Measurements from ENCODE around the gene NIPAL4.
A peak's percentile ranks its signal among the peaks of the same experiment; 100 is the strongest.
"Not testable (repeated sequence)": the region's sequence is repeated elsewhere in the genome, so short reads cannot be mapped to it uniquely, and the experiment has no call there.

Gene NIPAL4

GRCh38 chr5:157463621-157464518, 3.9 kb downstream of the NIPAL4 start:
- peak; percentile 12 for DNase-seq

GRCh38 chr5:157464519-157465171, 4.6 kb downstream of the NIPAL4 start:
- peak; percentile 15 for DNase-seq

DNA sequence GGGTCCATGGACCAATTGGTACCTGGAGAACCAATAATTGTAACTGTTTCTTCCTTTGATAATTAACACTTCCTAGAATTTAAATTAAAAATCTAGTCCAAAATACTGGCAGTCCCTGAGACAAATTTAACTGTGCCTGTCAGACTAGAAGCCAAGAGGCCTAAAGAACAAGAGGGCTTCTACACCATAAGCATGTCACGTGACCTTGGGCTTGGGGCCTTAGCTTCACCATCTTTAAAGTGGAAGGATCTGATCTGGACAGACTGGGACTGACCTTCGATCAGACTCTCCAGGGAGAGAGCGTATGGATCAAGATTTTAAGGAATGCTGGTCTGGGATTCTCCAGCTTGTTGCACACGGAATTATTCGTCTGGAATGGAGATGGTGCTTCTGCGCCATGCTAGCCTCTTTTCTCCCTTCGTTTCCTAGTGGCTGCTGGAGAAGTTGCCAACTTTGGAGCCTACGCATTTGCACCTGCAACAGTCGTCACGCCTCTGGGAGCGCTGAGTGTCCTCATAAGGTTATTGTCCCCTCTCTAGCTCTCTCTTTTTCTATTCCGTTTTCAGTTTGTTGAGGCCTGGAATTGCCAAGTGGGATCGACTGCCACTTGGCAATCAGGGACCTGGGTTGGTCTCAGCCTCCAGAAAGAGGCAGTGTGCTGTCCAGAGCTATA, 8.4 kb downstream of the NIPAL4 start:
- no peak for DNase-seq

DNA sequence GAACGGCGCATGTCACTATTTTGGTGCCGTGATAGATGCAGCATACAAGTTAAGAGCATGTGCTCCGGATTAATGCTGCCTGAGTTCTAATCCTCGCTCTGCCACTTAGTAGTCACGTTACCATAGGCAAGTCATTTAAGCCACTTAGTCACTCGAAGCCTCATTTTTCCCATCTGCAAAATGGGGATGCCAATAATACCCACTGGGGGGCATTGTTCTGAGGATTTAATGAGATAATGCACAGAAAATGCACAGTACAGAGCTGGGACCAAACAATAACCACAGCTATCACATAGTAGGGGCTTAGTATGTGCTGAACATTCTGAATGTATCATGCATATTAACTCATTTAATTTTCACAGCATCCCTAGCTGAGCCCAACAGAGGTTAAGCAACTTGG, 9.1 kb downstream of the NIPAL4 start:
- no peak for DNase-seq

- no peak for DNase-seq
Measured at GRCh38 chr5:157469687-157470086, 9.7 kb downstream of the NIPAL4 start.

GRCh38 chr5:157470631-157471030, 10.6 kb downstream of the NIPAL4 start:
- no peak for DNase-seq

GRCh38 chr5:157471709-157472108, 11.7 kb downstream of the NIPAL4 start:
- no peak for DNase-seq

DNA sequence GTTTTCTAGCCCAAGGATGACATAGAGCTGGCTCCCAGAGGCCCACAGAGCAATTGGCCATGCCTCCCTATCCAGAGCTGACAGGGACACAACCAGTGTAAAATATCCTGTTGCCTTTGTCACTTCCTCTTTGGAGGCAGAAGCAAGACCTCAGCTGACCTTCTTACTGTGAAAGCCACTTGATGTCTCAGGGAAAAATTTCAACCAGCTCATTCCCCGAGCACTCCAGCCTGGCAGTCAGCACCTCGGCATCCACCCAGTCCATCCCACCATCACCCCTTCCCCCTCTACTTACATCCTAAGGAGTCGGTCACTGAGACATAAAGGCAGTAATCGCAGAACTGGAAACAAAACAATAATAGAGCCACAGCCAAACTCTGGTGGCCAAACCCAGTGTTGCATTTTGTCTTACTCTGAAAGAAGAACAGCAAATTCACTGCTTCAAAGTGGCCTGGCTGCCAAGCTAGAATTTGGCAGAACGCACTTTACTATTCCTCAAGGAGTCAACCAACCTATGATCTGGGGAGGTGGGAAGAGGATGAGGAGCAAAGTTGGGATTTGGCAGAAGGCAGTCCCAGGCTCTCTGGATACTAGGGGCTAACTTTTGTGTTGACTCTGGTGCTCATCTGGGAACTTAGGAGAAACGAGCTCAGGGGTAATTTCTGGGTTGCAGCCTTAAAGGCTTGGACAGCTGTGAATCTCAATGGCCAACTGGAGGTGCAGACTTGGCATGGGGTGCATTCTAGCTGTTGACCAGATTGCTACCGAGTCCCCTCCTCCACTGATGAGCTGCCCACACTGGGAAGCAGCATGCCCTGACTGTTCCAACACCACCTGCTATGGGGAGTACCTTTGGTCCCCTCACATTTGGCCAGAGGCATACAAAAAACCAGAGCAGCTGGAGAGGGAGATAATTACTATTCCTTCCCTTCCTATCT, 13.6 kb downstream of the NIPAL4 start:
- no peak for DNase-seq

DNA sequence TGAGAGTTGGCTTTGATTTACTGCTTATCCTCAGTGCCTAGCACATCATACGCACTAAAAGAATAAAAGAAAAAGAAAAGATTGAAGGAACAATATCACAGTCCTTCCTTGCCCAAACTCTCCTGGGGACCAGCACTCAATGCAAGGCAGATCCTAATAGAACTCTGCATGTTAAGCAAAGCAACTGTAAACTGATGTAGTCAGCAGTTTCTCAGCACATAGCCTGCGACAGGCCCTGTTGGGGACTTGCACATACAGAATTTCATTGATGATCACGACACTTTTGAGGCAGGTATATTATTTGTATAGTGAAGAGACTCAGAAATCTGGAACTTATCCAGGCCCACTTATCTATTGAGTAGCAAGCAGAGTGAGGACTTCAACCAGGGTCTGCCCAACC, 15.4 kb downstream of the NIPAL4 start:
- no peak for DNase-seq

DNA sequence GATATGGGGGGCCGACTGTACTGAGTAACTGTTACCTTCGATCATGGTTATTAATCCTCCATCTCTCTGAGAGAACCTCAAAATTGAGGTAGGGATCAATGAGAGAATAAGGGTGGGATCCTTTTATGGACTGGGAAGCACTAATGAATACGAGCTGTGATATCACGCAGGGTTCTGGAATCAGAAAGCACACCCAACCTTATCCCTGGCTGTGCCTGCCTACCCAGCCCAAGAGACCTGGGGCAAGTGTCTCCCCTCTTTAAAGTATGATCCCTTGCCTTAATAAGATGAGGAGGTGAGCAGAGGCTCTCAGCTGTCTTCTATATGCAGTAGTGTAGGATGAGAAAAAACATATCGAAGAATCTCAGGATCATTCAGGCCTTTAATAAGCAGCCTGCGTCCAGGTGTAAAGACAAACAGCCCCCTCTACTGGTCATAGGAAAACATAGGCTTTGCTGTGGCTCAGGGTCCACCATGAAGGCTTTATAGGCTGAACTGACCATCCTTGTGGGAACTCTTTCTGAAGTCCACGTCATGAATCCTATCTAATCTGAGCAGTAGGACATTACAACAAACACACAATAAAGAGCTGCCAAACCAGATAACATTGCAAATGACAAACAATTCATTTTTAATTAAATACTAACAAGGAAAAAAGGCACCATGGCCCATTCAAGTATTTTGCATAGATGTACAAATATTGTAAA, 16.8 kb downstream of the NIPAL4 start:
- no peak for DNase-seq

DNA sequence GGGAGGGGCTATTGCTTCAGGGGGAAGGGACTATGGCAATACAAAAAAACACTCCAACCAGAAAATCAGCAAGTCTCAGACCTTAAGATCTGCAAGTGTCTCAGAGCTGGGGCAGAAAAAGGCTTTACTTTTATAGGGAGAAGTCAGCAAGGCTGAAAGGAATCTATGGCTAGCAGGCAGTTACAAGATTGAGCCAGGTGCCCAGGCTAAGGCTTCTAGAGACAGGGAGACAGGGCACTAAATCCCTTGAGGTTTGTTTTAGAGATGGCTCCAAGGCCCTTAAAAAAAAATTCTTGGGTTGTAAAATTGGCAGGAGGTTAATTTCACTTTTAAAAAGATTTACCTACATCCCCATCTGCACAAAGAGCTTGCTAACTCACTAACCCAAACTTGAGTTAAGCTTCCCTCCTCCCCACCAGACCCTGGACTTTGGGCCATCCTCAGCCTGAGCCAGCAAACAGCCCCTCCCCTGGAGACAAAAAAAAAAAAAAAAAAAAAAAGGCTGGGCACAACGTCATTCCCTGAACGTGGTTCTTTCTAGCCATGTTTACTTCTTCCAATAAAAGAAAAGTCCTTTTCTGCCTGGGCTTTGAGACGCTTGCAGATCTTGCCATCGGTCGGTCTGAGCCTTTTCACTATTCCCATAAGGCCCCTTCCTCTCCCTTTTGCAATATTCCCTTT, 17.9 kb downstream of the NIPAL4 start:
- DNase-seq: no peak

DNA sequence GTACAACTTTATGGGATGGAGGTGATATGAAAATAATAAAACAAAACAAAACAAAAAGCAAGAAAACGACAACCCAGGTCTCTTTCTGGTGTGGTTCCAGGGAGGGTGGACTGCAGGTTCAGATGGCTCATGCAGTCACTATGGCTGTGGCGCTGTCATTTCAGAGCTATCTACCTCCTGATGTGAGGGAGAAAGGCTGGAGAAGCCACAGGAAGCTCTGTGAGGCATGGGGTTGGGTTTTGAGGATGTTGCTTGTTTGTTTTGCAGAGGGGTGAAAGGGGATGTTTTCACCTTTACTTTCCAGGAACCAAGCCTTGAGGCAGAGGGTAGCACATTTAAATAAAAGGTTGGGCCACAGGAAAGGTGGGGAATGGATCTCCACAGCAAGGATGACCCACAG, 18.7 kb downstream of the NIPAL4 start:
- no peak for DNase-seq

DNA sequence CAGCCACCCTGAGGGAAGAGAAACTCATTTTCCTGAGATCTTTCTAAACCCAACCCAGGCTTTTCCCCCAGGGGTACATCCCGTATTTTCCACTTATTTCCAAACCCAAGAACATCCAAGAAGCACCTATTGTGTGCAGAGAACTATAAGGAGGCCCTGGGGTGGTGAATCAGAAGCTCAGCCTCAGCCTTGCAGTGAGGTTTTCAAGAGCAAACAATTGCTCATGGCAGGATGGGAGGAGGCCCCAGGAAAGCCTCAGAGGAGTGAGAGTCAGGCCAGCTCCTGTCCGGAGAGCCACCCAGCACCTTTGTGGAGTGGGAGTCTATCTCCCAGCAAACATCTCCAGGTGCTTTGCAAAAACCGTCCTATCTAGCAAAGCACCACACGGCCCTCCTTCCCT, 19.2 kb downstream of the NIPAL4 start:
- no peak for DNase-seq

- no peak for DNase-seq
Measured at GRCh38 chr5:157479612-157480510, 19.8 kb downstream of the NIPAL4 start.

DNA sequence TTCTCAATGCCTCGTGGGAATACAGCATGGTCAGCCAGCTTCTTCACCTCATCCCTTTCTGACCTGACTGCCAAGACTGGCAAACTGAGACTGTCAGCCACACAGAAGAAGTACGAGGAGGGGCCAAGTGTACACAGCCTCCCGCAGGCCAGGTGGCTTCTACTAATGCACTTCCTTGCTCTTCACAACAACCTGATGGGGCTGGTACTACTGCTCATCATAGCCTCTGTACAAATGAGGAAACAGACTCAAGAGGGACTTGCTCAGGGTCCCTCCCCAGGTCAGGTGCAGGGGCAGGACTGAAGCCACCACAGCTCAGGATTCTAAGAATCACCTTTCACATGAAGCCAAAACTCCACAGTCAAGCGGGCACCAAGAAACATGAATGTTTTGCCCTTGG, 21.3 kb downstream of the NIPAL4 start:
- DNase-seq: no peak

DNA sequence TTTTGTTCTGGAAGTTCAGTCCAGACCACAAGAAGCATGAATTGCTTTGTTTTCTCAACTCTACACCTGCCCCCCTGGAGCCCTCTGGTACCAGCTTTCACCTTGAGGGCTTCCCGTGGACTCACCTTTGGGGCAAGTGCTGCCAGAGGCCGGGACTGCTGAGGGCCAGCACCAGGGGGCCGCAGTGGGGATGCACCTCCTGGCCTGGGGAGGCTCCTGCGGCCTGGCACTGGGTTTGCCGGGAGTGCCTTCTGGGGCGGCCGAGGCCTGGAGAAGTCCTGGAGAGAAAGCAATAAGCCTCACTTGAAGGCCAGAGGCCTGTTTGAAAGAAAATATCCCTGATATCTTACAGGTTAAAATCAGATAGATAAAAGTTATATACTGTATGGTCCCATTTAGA, 21.7 kb downstream of the NIPAL4 start:
- DNase-seq: no peak

- DNase-seq: not testable (repeated sequence)
Measured at GRCh38 chr5:157482702-157483101, 22.7 kb downstream of the NIPAL4 start.

- no peak for DNase-seq
Measured at GRCh38 chr5:157484768-157485167, 24.8 kb downstream of the NIPAL4 start.

DNA sequence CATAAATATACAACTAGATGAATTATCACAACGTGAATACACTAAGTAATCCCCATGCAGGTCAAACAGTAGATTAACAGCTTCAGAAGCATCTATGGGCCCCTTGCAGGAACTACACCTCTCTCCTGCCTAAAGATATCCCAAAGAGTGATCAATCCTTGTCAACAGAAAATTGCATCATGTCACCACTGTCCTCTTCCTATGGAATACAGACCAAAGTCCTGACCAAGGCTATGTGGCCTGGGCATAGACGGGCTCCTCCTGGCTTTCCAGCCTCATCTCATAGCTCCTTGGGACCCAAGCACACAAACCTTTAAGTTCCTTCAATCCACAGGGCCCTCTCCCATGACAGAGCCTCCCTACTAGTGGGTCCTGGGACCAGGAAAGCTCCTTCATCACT, 25.3 kb downstream of the NIPAL4 start:
- no peak for DNase-seq

DNA sequence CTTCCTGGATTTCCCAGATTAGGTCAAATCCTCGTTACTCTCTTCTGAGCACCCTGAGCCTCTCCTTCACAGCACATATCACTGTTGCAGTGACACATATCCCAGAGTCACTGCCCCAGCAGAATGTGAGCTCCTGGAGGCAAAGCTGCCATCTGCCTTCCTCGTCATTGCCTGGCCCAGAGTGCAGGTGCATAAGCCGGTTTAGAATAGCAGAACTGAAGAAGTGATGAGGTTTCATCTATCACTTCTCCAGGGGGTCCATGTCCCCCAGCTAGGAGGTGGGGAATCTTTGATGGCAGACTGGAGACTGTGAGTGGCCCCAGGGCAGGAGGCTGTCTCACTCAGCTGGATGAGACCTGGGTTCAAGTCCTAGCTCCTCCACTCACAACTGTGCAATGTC, 25.8 kb downstream of the NIPAL4 start:
- no peak for DNase-seq
